ENCODE measurements around the gene ASAH2B.
A peak's percentile ranks its signal among the peaks of the same experiment; 100 is the strongest.
"Not testable (repeated sequence)": the region's sequence is repeated elsewhere in the genome, so short reads cannot be mapped to it uniquely, and the experiment has no call there.

The ASAH2B gene

DNA sequence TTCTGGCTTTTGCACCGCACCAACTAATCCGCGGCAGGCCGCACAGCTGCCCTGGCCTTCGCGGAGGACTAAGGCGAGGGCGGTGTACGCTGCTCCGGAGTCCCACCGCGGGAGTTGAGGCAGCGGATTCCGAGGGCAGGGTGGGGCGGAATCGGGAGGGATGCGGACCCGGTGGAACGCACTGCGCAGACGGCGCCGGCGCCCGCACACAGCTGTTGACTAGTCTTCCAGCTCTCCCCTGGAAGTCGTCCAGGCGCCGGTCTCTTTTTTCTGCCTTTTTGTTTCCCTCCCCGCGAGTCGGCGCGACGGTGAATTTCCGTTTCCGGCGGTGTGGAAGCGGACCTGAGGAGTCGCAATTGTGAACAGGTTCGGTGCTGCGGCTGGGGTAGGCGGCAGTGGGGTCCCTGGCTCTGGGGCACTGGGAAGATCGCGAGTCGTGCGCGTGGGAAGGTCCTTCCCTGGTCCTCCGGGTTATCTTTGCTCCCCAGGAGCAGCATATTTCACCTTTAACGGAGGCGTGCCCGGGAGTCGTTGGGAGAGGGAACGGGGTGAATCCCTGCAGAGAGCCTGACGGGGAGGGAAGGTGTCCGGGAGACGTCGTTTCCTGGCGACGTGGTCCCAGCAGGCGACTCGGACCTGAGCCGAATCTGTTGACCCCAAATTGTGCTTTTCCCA lies at the start of gene ASAH2B:
Gene ASAH2B (plus strand): TSS at position 319 of the 675 bp plus-strand sequence. CDS start 5,195 bp downstream, outside the sequence.
- H3K9ac ChIP-seq (ENCODE audit: low read depth, low read length), result peak within 1 kb of the TSS; percentile 83
- H3K4me1 ChIP-seq (ENCODE audit: insufficient read depth, low read length), result no peaks in the 10 kb centered on the region; the same call in 1 of the 2 replicates
- peak within 1 kb of the TSS; percentile 69 for H3K27ac ChIP-seq (ENCODE audit: low read length)
- peaks cover 11% of the 10 kb centered on the region; the same call in 1 of the 2 replicates for H3K27me3 ChIP-seq (ENCODE audit: insufficient read depth, low read length)
- H3K9me3 ChIP-seq (ENCODE audit: insufficient read depth, low read depth, low read length), result no peaks in the 10 kb centered on the region
- H3K36me3 ChIP-seq (ENCODE audit: insufficient read depth, low read depth, low read length), result no peaks in the 10 kb centered on the region
- peak within 1 kb of the TSS; percentile 80 for H3K4me3 ChIP-seq (ENCODE audit: low read length)

DNA sequence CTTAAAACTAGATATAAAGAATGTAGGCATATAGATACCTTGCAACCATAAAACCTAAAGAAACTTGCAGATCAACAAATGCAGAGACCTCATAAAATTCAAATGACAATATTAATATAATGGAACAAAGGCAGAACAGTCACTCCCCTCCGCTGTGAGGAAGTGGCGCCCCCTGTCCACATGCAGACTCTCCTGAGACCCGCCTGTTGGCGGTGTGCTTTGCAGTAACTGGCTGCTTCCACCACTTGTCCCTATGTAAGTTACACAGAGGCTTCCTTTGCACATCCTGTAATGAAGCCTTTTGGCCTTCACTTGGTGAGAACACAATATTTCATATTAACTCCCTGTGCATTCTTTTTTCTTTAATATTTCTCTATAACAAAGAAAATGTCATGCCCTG lies 41.9 kb upstream of the ASAH2B start:
- not testable (repeated sequence) for H3K4me1 ChIP-seq (ENCODE audit: insufficient read depth, low read length); H3K36me3 ChIP-seq (ENCODE audit: insufficient read depth, low read depth, low read length); H3K27me3 ChIP-seq (ENCODE audit: insufficient read depth, low read length); H3K4me3 ChIP-seq (ENCODE audit: low read length); H3K27ac ChIP-seq (ENCODE audit: low read length); H3K9ac ChIP-seq (ENCODE audit: low read depth, low read length); H3K9me3 ChIP-seq (ENCODE audit: insufficient read depth, low read depth, low read length)

DNA sequence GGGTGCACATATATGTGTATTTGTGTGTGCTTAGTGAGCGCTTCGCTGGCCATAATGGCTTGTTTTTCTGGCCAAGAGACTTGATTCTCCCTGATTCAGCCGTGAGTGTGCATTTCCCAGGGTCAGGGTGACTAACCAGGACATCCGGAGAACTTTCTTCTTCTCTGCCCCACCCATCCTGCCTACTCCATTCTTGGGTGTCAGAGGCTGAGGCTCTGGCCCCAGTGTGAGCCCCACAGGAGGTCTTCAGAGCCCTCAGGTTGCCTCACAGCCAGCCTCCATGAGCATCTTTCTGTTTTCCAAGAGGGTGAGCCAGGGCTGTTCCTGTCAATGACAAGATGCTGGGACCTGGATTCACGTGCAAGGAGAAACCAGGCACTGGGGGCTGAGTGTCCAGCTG lies 37.8 kb upstream of the ASAH2B start:
- not testable (repeated sequence) for H3K9me3 ChIP-seq (ENCODE audit: insufficient read depth, low read depth, low read length); H3K4me1 ChIP-seq (ENCODE audit: insufficient read depth, low read length); H3K27me3 ChIP-seq (ENCODE audit: insufficient read depth, low read length); H3K9ac ChIP-seq (ENCODE audit: low read depth, low read length); H3K36me3 ChIP-seq (ENCODE audit: insufficient read depth, low read depth, low read length); H3K27ac ChIP-seq (ENCODE audit: low read length); H3K4me3 ChIP-seq (ENCODE audit: low read length)

DNA sequence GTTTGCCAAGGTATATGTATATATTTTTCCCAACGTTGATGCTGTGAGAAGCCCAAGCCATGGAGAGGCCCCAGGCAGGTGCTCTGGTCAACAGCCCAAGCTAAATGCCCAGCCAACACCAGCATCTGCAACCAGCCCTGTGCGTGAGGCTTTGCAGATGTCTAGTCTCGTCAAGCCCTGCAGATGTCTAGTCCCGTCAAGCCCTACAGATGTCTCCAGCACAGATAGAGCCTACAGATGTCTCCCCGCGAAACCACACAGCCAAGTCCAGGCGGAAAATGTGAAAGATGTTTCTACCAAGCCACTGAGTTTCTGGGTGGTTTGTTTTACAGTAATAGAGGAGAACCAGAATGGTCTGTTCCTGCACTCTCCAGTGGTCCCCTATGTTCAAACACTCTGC lies 36.7 kb upstream of the ASAH2B start:
- not testable (repeated sequence) for H3K9me3 ChIP-seq (ENCODE audit: insufficient read depth, low read depth, low read length); H3K4me1 ChIP-seq (ENCODE audit: insufficient read depth, low read length)

DNA sequence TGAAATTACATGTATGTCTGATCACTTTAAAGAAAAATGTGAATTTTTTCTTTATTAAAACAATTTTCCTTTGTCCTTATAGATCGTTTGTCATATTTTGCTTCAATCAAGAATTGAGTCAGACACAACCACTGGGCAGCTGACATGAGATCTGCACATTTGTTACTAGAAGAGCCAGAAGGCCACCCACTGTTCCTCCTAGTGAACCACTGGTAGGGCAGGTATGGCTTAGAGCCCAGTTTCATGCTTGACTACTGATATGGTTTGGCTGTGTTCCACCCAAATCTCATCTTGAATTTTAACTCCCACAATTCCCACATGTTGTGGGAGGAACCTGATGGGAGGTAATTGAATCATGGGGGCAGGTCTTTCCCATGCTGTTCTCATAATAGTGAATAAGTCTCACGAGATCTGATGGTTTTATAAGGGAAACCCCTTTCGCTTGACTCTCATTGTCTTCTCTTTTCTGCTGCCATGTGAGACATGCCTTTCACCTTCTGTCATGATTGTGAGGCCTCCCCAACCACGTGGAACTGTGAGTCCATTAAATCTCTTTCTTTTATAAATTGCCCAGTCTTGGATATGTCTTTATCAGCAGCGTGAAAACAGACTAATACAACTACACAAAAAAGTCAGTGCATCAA lies 35.2 kb upstream of the ASAH2B start:
- H3K9ac ChIP-seq (ENCODE audit: low read depth, low read length); H3K4me1 ChIP-seq (ENCODE audit: insufficient read depth, low read length); H3K36me3 ChIP-seq (ENCODE audit: insufficient read depth, low read depth, low read length); H3K27me3 ChIP-seq (ENCODE audit: insufficient read depth, low read length); H3K27ac ChIP-seq (ENCODE audit: low read length); H3K4me3 ChIP-seq (ENCODE audit: low read length); H3K9me3 ChIP-seq (ENCODE audit: insufficient read depth, low read depth, low read length): not testable (repeated sequence)

More for the DNA sequence above, 36.7 kb upstream of the ASAH2B start:
- H3K27ac ChIP-seq (ENCODE audit: low read length); H3K9ac ChIP-seq (ENCODE audit: low read depth, low read length); H3K36me3 ChIP-seq (ENCODE audit: insufficient read depth, low read depth, low read length); H3K27me3 ChIP-seq (ENCODE audit: insufficient read depth, low read length); H3K4me3 ChIP-seq (ENCODE audit: low read length): not testable (repeated sequence)

DNA sequence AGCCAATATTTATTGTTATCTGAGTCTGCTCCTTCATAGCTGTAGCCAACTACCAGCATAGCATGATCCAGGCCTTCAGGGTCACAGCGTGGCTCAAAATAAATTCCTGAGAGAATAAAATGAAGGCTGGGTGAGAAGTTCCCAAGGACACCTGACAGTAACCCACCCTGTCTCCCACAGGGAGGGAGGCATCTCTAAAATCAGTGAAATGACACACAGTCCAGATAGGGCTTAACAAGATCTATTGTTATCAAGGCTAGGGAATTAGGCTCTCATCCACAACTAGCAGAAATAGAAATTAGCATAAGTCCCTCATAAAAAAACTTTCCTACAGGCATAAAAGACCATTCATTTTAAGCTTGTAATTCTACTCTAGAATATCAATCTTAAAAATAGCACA lies 33.7 kb upstream of the ASAH2B start:
- H3K27ac ChIP-seq (ENCODE audit: low read length); H3K27me3 ChIP-seq (ENCODE audit: insufficient read depth, low read length); H3K36me3 ChIP-seq (ENCODE audit: insufficient read depth, low read depth, low read length); H3K4me3 ChIP-seq (ENCODE audit: low read length); H3K9me3 ChIP-seq (ENCODE audit: insufficient read depth, low read depth, low read length); H3K4me1 ChIP-seq (ENCODE audit: insufficient read depth, low read length); H3K9ac ChIP-seq (ENCODE audit: low read depth, low read length): not testable (repeated sequence)

DNA sequence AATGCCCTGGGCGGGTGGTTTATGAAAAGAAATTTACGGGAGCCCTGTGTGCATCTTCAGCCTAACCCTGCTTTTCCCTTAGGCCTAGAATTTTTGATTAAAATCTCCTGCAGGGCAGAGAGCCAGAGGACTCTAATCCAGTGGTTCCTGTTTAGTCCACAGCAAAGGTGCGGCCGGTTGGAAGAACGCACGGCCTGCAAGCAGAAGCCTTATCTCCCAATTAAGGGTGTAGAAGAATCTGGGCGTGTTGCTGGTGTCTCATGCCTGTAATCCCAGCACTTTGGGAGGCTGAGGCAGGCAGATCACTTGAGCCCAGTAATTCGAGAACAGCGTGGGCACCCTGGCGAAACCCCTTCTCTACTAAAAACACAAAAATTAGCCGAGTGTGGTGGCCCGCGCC lies 29.5 kb upstream of the ASAH2B start:
- not testable (repeated sequence) for H3K9me3 ChIP-seq (ENCODE audit: insufficient read depth, low read depth, low read length); H3K27me3 ChIP-seq (ENCODE audit: insufficient read depth, low read length)

DNA sequence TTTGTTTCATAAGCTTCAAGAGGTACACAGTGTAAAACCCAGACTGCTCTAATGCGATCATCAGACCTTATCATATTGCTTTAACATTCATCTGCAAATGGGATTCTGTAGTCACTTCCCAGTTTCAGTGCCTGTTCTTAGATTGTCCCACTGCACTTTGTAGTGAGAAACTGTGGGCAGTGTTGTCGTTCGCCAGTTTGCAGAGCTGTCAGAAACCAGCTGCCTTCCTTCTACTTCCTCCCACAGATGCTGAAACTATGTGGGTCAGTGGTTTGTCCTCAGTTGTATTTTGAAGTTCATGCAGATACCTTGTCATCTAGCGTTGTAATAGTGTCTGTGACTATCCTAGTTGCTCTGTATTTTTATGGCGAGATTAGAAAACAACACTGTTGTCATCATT lies 15.9 kb upstream of the ASAH2B start:
- H3K9me3 ChIP-seq (ENCODE audit: insufficient read depth, low read depth, low read length); H3K4me3 ChIP-seq (ENCODE audit: low read length); H3K27ac ChIP-seq (ENCODE audit: low read length); H3K4me1 ChIP-seq (ENCODE audit: insufficient read depth, low read length); H3K9ac ChIP-seq (ENCODE audit: low read depth, low read length); H3K36me3 ChIP-seq (ENCODE audit: insufficient read depth, low read depth, low read length); H3K27me3 ChIP-seq (ENCODE audit: insufficient read depth, low read length): not testable (repeated sequence)

More for the DNA sequence above, 29.5 kb upstream of the ASAH2B start:
- not testable (repeated sequence) for H3K27ac ChIP-seq (ENCODE audit: low read length); H3K36me3 ChIP-seq (ENCODE audit: insufficient read depth, low read depth, low read length); H3K4me3 ChIP-seq (ENCODE audit: low read length); H3K4me1 ChIP-seq (ENCODE audit: insufficient read depth, low read length); H3K9ac ChIP-seq (ENCODE audit: low read depth, low read length)

DNA sequence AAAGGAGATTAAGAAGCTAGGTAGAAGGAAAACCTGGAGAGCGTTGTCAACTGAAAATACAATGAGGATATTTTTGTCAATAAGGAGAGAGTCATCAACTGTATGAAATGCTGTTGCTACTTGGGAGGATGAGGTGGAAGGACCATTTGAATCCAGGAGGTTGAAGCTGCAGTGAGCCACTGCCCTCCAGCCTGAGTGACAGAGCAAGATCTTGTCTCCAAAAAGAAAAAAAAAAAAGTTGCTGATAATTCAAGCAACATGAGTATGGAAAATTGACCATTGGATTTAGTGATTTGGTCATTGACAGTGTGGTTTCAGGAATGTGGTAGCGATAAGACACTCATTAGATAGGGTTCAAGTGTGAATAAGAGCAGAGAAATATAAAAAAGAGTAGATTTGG lies 11.6 kb upstream of the ASAH2B start:
- H3K9ac ChIP-seq (ENCODE audit: low read depth, low read length); H3K27me3 ChIP-seq (ENCODE audit: insufficient read depth, low read length); H3K27ac ChIP-seq (ENCODE audit: low read length); H3K4me3 ChIP-seq (ENCODE audit: low read length); H3K36me3 ChIP-seq (ENCODE audit: insufficient read depth, low read depth, low read length); H3K9me3 ChIP-seq (ENCODE audit: insufficient read depth, low read depth, low read length); H3K4me1 ChIP-seq (ENCODE audit: insufficient read depth, low read length): not testable (repeated sequence)

DNA sequence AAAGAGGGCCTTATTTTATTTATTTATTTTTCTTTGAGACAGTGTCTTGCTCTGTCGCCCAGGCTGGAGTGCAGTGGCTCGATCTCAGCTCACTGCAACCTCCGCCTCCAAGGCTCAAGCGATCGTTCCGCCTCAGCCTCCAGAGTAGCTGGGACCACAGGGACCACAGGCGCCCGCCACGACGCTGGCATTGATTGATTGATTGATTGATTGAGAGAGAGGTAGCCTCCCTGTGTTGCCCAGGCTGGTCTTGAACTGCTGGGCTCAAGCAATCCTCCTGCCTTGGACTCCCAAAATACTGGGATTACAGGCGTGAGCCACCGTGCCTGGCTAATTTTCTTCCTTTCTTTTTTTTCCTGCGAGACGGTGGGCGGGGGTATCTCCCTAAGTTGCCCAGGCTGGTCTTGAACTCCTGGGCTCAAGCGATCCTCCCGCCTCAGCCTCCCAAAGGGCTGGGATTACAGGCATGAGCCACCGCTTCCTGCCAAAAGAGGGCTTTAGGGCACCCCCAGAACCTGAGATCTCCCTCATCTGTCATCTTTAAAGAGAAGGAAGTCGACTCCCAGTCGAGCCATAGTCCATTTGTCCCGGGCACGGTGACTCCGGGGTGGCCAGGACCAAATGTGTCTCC lies 634 bp upstream of the ASAH2B start:
- H3K9me3 ChIP-seq (ENCODE audit: insufficient read depth, low read depth, low read length); H3K36me3 ChIP-seq (ENCODE audit: insufficient read depth, low read depth, low read length); H3K4me1 ChIP-seq (ENCODE audit: insufficient read depth, low read length); H3K27ac ChIP-seq (ENCODE audit: low read length): not testable (repeated sequence)
- Histone ChIP-seq H3K27me3 (ENCODE audit: insufficient read depth, low read length) (peaks cover 11% of the 10 kb centered on the region; the same call in 1 of the 2 replicates), H3K9ac (ENCODE audit: low read depth, low read length) (peak overlapping the region; percentile 83; the same call in 1 of the 2 replicates), H3K4me3 (ENCODE audit: low read length) (peak overlapping the region; percentile 80)

DNA sequence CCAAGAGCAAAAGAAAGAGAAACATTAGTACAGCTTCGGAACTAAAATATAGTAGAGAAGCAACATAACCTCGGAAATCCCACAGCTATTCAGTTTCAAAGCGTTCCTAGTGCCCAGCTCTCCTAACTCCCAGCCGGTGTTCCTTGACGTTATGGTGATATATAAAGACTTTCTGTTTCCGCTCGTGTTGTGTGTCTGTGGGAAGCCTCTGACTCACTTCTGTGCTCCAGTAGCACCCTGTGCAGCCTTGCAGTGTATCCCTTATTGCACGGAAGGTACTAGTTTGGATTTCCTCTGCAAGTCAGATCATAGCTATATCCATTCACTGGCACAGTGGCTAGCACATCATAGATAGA lies 535 bp downstream of the ASAH2B start:
- no peaks in the 10 kb centered on the region for H3K9me3 ChIP-seq (ENCODE audit: insufficient read depth, low read depth, low read length)
- peak overlapping the region; percentile 83 for H3K9ac ChIP-seq (ENCODE audit: low read depth, low read length)
- H3K36me3 ChIP-seq (ENCODE audit: insufficient read depth, low read depth, low read length), result no peaks in the 10 kb centered on the region
- no peak overlapping the region for H3K27ac ChIP-seq (ENCODE audit: low read length)
- H3K4me1 ChIP-seq (ENCODE audit: insufficient read depth, low read length), result no peaks in the 10 kb centered on the region; the same call in 1 of the 2 replicates
- H3K27me3 ChIP-seq (ENCODE audit: insufficient read depth, low read length), result peaks cover 11% of the 10 kb centered on the region; the same call in 1 of the 2 replicates
- peak overlapping the region; percentile 80 for H3K4me3 ChIP-seq (ENCODE audit: low read length)

DNA sequence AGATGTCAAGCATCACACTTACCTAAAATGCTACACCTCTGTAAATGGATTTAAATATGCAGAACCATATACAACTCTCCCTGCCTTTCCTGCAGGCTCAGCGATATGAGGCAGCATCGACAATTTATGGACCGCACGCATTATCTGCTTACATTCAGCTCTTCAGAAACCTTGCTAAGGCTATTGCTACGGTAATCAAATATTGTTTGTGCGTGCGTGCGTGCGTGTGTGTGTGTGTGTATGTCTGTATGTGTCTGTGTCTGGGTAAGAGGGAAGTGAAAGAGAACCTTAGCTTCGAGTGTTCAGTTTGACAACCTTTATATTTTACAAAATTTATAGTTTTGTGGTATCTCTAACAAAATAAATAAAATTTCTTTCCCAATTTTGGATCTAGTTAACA lies 3.1 kb downstream of the ASAH2B start:
- not testable (repeated sequence) for H3K4me3 ChIP-seq (ENCODE audit: low read length); H3K27ac ChIP-seq (ENCODE audit: low read length); H3K9ac ChIP-seq (ENCODE audit: low read depth, low read length); H3K27me3 ChIP-seq (ENCODE audit: insufficient read depth, low read length); H3K9me3 ChIP-seq (ENCODE audit: insufficient read depth, low read depth, low read length); H3K36me3 ChIP-seq (ENCODE audit: insufficient read depth, low read depth, low read length); H3K4me1 ChIP-seq (ENCODE audit: insufficient read depth, low read length)
